CD4-positive, alpha-beta T cell treated with Interleukin-2 at 100 ng/mL for 4 hours (primary cell): ENCODE data around the gene DEUP1.

ENCODE experiments used
- DNase-seq: peaks from one replicate; pipeline ENCODE4 v3.0.0-alpha.2; 2020; ENCODE audit warnings: low spot score

DEUP1 gene

GRCh38 chr11:93480256-93480655 is 149.7 kb downstream of the DEUP1 start:
- DNase-seq: no peak

- DNase-seq: no peak
Measured at GRCh38 chr11:93480756-93481155, 150.2 kb downstream of the DEUP1 start.

GRCh38 chr11:93481279-93481678 is 150.7 kb downstream of the DEUP1 start:
- DNase-seq: no peak

- DNase-seq: no peak
Measured at GRCh38 chr11:93481696-93482095, 151.2 kb downstream of the DEUP1 start.

GRCh38 chr11:93482556-93482955 is 152.0 kb downstream of the DEUP1 start:
- DNase-seq: no peak

GRCh38 chr11:93484716-93485115 is 154.2 kb downstream of the DEUP1 start:
- no peak for DNase-seq

GRCh38 chr11:93485983-93486382 is 155.4 kb downstream of the DEUP1 start:
- no peak for DNase-seq

GRCh38 chr11:93487032-93487483 is 156.5 kb downstream of the DEUP1 start:
- DNase-seq: no peak
